BJ (cell line): ENCODE results near the gene MTA1. TPM values are rescaled to one million over a fixed set of nuclear protein-coding genes. Genes with fewer than 3 reads are reported as not detected.

ENCODE experiments used
- CTCF ChIA-PET: fragments of 350-600 bp; formaldehyde crosslinking; extraction: SDS; loops from one replicate; lab custom pipeline; 2021; ENCODE audit warnings: antibody characterized with exemption, inconsistent platforms; lab: Yijun Ruan, JAX
- POLR2A ChIA-PET: fragments of 300-600 bp; sonication (Branson Sonifier 250); formaldehyde crosslinking; extraction: SDS; loops from one replicate; lab custom pipeline; 2021; ENCODE audit warnings: antibody characterized with exemption; lab: Charles Lee
- DNase-seq: peaks from one replicate; pipeline ENCODE4 v3.0.0-alpha.2; 2011; ENCODE audit warnings: low read depth
- H3K27me3 ChIP-seq: 2 replicates; pipeline ENCODE4 v1.6.0; 2011; ENCODE audit warnings: low read length; ENCODE audit not compliant: control insufficient read depth, insufficient read depth
- H3K36me3 ChIP-seq: 2 replicates; pipeline ENCODE4 v1.5.1; 2011; ENCODE audit warnings: low read length; ENCODE audit not compliant: control insufficient read depth, insufficient read depth
- H3K4me3 ChIP-seq: 2 replicates; pipeline ENCODE4 v1.5.1; 2011; ENCODE audit warnings: low read depth, mild to moderate bottlenecking, control low read depth, low read length
- CTCF ChIP-seq: IDR thresholded peaks from 2 replicates; pipeline ENCODE4 v1.5.1; 2011; ENCODE audit warnings: low read depth, mild to moderate bottlenecking, control low read depth, inconsistent platforms, low read length, moderate library complexity; ENCODE audit not compliant: insufficient read depth
- polyA plus RNA-seq: library from polyadenylated mRNA; depleted of rRNA; stranded (reverse); fragments of >200 nt; gene quantifications from 2 replicates; pipeline ENCODE4 v1.2.3, GENCODE V29; 2011

Gene MTA1
- polyA plus RNA-seq, 1 experiment, result 48.8 TPM

- H3K4me3 ChIP-seq, result no peak overlapping the region
- POLR2A ChIA-PET, result no interaction called here
- TF ChIP-seq CTCF, result no peak
- CTCF ChIA-PET, result interaction anchor here (0.9 to 2.1 kb wide), 2 partner anchors 11 to 100 kb away, joined by 5 to 9 read pairs; no protein-coding TSS in a partner anchor
- DNase-seq, result no peak
- H3K36me3 ChIP-seq, result peaks cover 17% of the 10 kb centered on the region
- H3K27me3 ChIP-seq, result no peaks in the 10 kb centered on the region
Measured at GRCh38 chr14:105381446-105382342, 37.9 kb upstream of the MTA1 start.

- ChIA-PET POLR2A (no interaction called here), CTCF (interaction anchor here (0.9 to 2.1 kb wide), 2 partner anchors 12 to 99 kb away, joined by 5 to 9 read pairs; no protein-coding TSS in a partner anchor)
- DNase-seq, result no peak
- no peak for TF ChIP-seq CTCF
- Histone ChIP-seq H3K36me3 (peaks cover 19% of the 10 kb centered on the region), H3K4me3 (no peak overlapping the region), H3K27me3 (no peaks in the 10 kb centered on the region)
Measured at GRCh38 chr14:105382343-105383082, 37.1 kb upstream of the MTA1 start.

GRCh38 chr14:105383083-105383730 is 36.4 kb upstream of the MTA1 start:
- ChIA-PET POLR2A (no interaction called here), CTCF (interaction anchor here (1.5 kb wide), 1 partner anchor 12 kb away, joined by 3 read pairs; no protein-coding TSS in a partner anchor)
- H3K27me3 ChIP-seq, result no peaks in the 10 kb centered on the region
- H3K4me3 ChIP-seq, result no peak overlapping the region
- no peak for DNase-seq
- no peak for TF ChIP-seq CTCF
- peaks cover 22% of the 10 kb centered on the region for H3K36me3 ChIP-seq

GRCh38 chr14:105384041-105384557 is 35.5 kb upstream of the MTA1 start:
- Histone ChIP-seq H3K36me3 (peaks cover 22% of the 10 kb centered on the region), H3K27me3 (no peaks in the 10 kb centered on the region), H3K4me3 (no peak overlapping the region)
- TF ChIP-seq CTCF, result no peak
- CTCF ChIA-PET, result interaction anchor here (0.9 to 1.5 kb wide), 2 partner anchors 11 to 13 kb away, joined by 3 to 4 read pairs; no protein-coding TSS in a partner anchor
- POLR2A ChIA-PET, result no interaction called here
- DNase-seq, result no peak
